K562 (cell line): ENCODE measurements around the gene GRWD1. TPM values are rescaled to one million over a fixed set of nuclear protein-coding genes. Genes with fewer than 3 reads are reported as not detected.
A peak's percentile ranks its signal among the peaks of the same experiment; 100 is the strongest.

Source experiments
- ARID3A ChIP-seq: IDR thresholded peaks from 2 replicates; pipeline ENCODE4 v1.6.1; 2012; ENCODE audit warnings: low read depth, low read length, improper control_type of control experiment, borderline replicate concordance
- BCOR ChIP-seq: fragments of 450-650 bp; IDR thresholded peaks from 2 replicates; pipeline ENCODE4 v1.6.1; 2016
- CREB1 ChIP-seq, 2 experiments: sonication (generic) in 1 of 2; formaldehyde crosslinking in 1 of 2; IDR thresholded peaks; 2 replicates each; pipeline versions ENCODE4 v1.6.1 to v1.8.0; 2012 to 2022; ENCODE audit warnings: inconsistent platforms in 1 of 2, mild to moderate bottlenecking in 1 of 2, missing genetic modification reagents in 1 of 2, moderate library complexity in 1 of 2
- E2F4 ChIP-seq: sonication (generic); formaldehyde crosslinking; IDR thresholded peaks from 2 replicates; pipeline ENCODE4 v1.8.0; 2022; ENCODE audit warnings: mild to moderate bottlenecking, low read depth, missing genetic modification reagents
- FOS ChIP-seq: IDR thresholded peaks from 3 replicates; pipeline ENCODE4 v1.6.1; 2011; ENCODE audit not compliant: insufficient read length; ENCODE audit errors: extremely low read depth
- FOXJ2 ChIP-seq: fragments of 200-800 bp; sonication (Bioruptor generic); IDR thresholded peaks from 2 replicates; pipeline ENCODE4 v1.6.1; 2016; ENCODE audit warnings: missing genetic modification characterization, missing compliant biosample characterization
- FOXJ3 ChIP-seq: sonication (generic); formaldehyde crosslinking; IDR thresholded peaks from 2 replicates; pipeline ENCODE4 v1.4.0; 2020; ENCODE audit warnings: mild to moderate bottlenecking, missing genetic modification reagents
- FOXK1 ChIP-seq: sonication (generic); formaldehyde crosslinking; IDR thresholded peaks from 2 replicates; pipeline ENCODE4 v1.8.0; 2022; ENCODE audit warnings: missing genetic modification reagents, mild to moderate bottlenecking, borderline replicate concordance
- HMGN3 ChIP-seq: IDR thresholded peaks from 2 replicates; pipeline ENCODE4 v1.6.1; 2011; ENCODE audit warnings: borderline replicate concordance, low read depth, mild to moderate bottlenecking, mixed read lengths, low read length; ENCODE audit not compliant: insufficient read length; ENCODE audit errors: extremely low read depth
- MEIS2 ChIP-seq: fragments of 450-650 bp; IDR thresholded peaks from 2 replicates; pipeline ENCODE4 v1.6.1; 2014; ENCODE audit warnings: mild to moderate bottlenecking; ENCODE audit not compliant: partially characterized antibody
- MXI1 ChIP-seq: IDR thresholded peaks from 2 replicates; pipeline ENCODE4 v1.6.1; 2011; ENCODE audit warnings: low read depth, mild to moderate bottlenecking, improper control_type of control experiment, low read length
- MYBL2 ChIP-seq, 2 experiments: fragments of 450-650 bp in 1 of 2; sonication (generic) in 1 of 2; formaldehyde crosslinking in 1 of 2; IDR thresholded peaks; 2 replicates each; pipeline versions ENCODE4 v1.6.1 to v1.8.1; 2017 to 2022; ENCODE audit warnings: borderline replicate concordance in 1 of 2, inconsistent platforms in 1 of 2, low read depth in 1 of 2, mild to moderate bottlenecking in 1 of 2, missing genetic modification reagents in 1 of 2, moderate library complexity in 1 of 2
- SIRT6 ChIP-seq: IDR thresholded peaks from one replicate; pipeline ENCODE4 v1.6.1; 2012; ENCODE audit warnings: low read depth, mild to moderate bottlenecking, control low read depth, inconsistent platforms, low read length, moderate library complexity
- SMARCA4 ChIP-seq: fragments of 450-650 bp; IDR thresholded peaks from 2 replicates; pipeline ENCODE4 v1.6.1; 2016
- SP1 ChIP-seq: sonication (generic); formaldehyde crosslinking; IDR thresholded peaks from 2 replicates; pipeline ENCODE4 v1.8.1; 2022; ENCODE audit warnings: mild to moderate bottlenecking, missing genetic modification reagents
- XRCC5 ChIP-seq: fragments of 200-400 bp; formaldehyde crosslinking; IDR thresholded peaks from 2 replicates; pipeline ENCODE4 v1.6.1; 2017; ENCODE audit warnings: low read depth, mild to moderate bottlenecking, low read length
- ZFPM2 ChIP-seq: fragments of 250-450 bp; sonication (Bioruptor Pico); IDR thresholded peaks from 2 replicates; pipeline ENCODE4 v1.5.1; 2022; ENCODE audit warnings: mild to moderate bottlenecking
- ZNF586 ChIP-seq: fragments of 450-650 bp; formaldehyde crosslinking; conservative IDR thresholded peaks from 2 replicates; pipeline ENCODE4 v1.4.0; 2020; ENCODE audit warnings: mild to moderate bottlenecking, moderate library complexity
- polyA plus RNA-seq, 8 experiments: library from polyadenylated mRNA; depleted of rRNA in 4 of 8; stranded (reverse) in 5 of 8; unstranded in 3 of 8; fragments of >200 nt; fragmentation: Nextera tagmentation in 2 of 8; fragmentation: Illumina TruSeq in 1 of 8; extraction: Ambion mirVana in 2 of 8; extraction: Trizol in 1 of 8; gene quantifications; 2 replicates each; pipeline versions ENCODE4 v1.2.1 to v1.2.3, GENCODE V29; 2011 to 2014; ENCODE audit warnings: inconsistent platforms in 1 of 8, missing spikeins in 1 of 8
- total RNA-seq, 7 experiments: library from RNA; depleted of rRNA in 6 of 7; stranded (reverse); fragments of >200 nt in 6 of 7; fragmentation: Illumina TruSeq in 2 of 7; extraction: Trizol in 2 of 7; gene quantifications; 2 replicates each; pipeline versions ENCODE4 v1.2.1 to v1.2.3, GENCODE V29; 2011 to 2021; ENCODE audit warnings: low replicate concordance in 1 of 7
- TF ChIP-seq, protein P1 (sequence below): fragments of 150-350 bp; IDR thresholded peaks from 2 replicates; pipeline ENCODE4 v1.6.1; 2014; ENCODE audit warnings: low read depth, mild to moderate bottlenecking, low read length, borderline replicate concordance
- TF ChIP-seq, protein P2 (sequence below): fragments of 450-650 bp; IDR thresholded peaks from 2 replicates; pipeline ENCODE4 v1.6.1; 2016; ENCODE audit warnings: borderline replicate concordance

GRWD1 gene
- total and polyA plus RNA-seq, 9 of the 15 experiments (the other 6 are each of a cell fraction or from before 2014, with no cell fraction given) = 1.5 to 87.2 (median 24.5) TPM

GRCh38 chr19:48468772-48469288, 23.0 kb downstream of the GRWD1 start (continued):
- TF ChIP-seq HMGN3 (no peak), SIRT6 (no peak), FOXJ3 (CRISPR knock-in tag) (no peak), XRCC5 (0 out of 2 replicates have a peak, but pooled peaks have one; percentile 37), CREB1 (IDR thresholded peaks at IDR 0.05) (peak; percentile 86), CREB1 (CRISPR knock-in tag; IDR thresholded peaks at IDR 0.05) (peak; percentile 82), MYBL2 (IDR thresholded peaks at IDR 0.05; ENCODE audit: low read depth) (no peak), MYBL2 (CRISPR knock-in tag; IDR thresholded peaks at IDR 0.05; ENCODE audit: borderline replicate concordance) (no peak), SMARCA4 (no peak), FOXK1 (CRISPR knock-in tag) (0 out of 2 replicates have a peak, but pooled peaks have one; percentile 12), ZFPM2 (CRISPR knock-in tag) (no peak), FOXJ2 (tag) (peak; percentile 97), ZNF586 (CRISPR knock-in tag) (no peak), FOS (peak; percentile 96), ARID3A (peak; percentile 96), E2F4 (CRISPR knock-in tag) (no peak), SP1 (CRISPR knock-in tag) (peak; percentile 98), MEIS2 (peak; percentile 87), BCOR (no peak), MXI1 (peak; percentile 99)
- TF ChIP-seq, protein P1, sequence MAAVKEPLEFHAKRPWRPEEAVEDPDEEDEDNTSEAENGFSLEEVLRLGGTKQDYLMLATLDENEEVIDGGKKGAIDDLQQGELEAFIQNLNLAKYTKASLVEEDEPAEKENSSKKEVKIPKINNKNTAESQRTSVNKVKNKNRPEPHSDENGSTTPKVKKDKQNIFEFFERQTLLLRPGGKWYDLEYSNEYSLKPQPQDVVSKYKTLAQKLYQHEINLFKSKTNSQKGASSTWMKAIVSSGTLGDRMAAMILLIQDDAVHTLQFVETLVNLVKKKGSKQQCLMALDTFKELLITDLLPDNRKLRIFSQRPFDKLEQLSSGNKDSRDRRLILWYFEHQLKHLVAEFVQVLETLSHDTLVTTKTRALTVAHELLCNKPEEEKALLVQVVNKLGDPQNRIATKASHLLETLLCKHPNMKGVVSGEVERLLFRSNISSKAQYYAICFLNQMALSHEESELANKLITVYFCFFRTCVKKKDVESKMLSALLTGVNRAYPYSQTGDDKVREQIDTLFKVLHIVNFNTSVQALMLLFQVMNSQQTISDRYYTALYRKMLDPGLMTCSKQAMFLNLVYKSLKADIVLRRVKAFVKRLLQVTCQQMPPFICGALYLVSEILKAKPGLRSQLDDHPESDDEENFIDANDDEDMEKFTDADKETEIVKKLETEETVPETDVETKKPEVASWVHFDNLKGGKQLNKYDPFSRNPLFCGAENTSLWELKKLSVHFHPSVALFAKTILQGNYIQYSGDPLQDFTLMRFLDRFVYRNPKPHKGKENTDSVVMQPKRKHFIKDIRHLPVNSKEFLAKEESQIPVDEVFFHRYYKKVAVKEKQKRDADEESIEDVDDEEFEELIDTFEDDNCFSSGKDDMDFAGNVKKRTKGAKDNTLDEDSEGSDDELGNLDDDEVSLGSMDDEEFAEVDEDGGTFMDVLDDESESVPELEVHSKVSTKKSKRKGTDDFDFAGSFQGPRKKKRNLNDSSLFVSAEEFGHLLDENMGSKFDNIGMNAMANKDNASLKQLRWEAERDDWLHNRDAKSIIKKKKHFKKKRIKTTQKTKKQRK = peak; percentile 97
- TF ChIP-seq, protein P2, sequence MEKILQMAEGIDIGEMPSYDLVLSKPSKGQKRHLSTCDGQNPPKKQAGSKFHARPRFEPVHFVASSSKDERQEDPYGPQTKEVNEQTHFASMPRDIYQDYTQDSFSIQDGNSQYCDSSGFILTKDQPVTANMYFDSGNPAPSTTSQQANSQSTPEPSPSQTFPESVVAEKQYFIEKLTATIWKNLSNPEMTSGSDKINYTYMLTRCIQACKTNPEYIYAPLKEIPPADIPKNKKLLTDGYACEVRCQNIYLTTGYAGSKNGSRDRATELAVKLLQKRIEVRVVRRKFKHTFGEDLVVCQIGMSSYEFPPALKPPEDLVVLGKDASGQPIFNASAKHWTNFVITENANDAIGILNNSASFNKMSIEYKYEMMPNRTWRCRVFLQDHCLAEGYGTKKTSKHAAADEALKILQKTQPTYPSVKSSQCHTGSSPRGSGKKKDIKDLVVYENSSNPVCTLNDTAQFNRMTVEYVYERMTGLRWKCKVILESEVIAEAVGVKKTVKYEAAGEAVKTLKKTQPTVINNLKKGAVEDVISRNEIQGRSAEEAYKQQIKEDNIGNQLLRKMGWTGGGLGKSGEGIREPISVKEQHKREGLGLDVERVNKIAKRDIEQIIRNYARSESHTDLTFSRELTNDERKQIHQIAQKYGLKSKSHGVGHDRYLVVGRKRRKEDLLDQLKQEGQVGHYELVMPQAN = no peak
